ENCODE measurements around the gene EID3. TPM values are rescaled to one million over a fixed set of nuclear protein-coding genes. Genes with fewer than 3 reads are reported as not detected.

The EID3 gene
- polyA plus RNA-seq, 1 donor: 1.6 TPM

Other genes starting within 250 kb of the EID3 start
- gene HCFC2, start 239.2 kb upstream of the EID3 start, polyA plus RNA-seq (ENCODE audit: insufficient read length): 28.4 TPM
- 32.6 TPM for gene NFYB, start 165.5 kb upstream of the EID3 start, polyA plus RNA-seq (ENCODE audit: insufficient read length)
- 39.2 TPM for gene TXNRD1, start 88.0 kb upstream of the EID3 start, polyA plus RNA-seq (ENCODE audit: insufficient read length)
- 4.0 TPM for gene CHST11, start 153.2 kb downstream of the EID3 start, polyA plus RNA-seq (ENCODE audit: insufficient read length)

Data from hindlimb muscle (tissue), 1 donor.